ENCODE results near the gene DPF3.

DNA sequence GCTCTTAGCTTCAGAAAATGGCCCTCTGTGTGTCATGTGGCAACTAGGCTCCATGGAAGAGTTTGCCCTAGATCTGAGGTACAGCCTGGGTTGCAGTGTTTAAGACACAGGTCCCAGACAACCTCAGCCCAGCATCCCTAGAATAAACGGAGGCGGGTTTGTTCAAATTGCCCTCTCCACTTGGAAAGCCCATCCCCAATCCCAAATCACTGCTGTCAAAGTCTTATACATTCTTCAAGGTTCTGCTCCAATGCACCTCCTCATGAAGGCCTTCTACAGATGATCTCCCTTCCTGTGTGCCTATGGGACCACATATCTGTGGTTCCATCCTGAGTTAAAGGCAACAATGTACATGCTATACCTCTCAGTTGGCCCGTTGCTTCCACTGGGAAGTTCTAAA, 289.8 kb downstream of the DPF3 start:
- TF ChIP-seq POLR2AphosphoS5 (IDR thresholded peaks at IDR 0.05; ENCODE audit: low read depth, low read length): no peak
- no peak for TF ChIP-seq CTCF (IDR thresholded peaks at IDR 0.05)
- TF ChIP-seq SIN3A (IDR thresholded peaks at IDR 0.05; ENCODE audit: borderline replicate concordance, insufficient read depth, low read depth, low read length): no peak
